Loucy (cell line): Measurements from ENCODE around the gene HS1BP3.

Experiments
- CTCF ChIP-seq: fragments of 200-600 bp; sonication (generic); conservative IDR thresholded peaks from 2 replicates; pipeline ENCODE4 v1.5.1; 2014; ENCODE audit warnings: mild to moderate bottlenecking, antibody characterized with exemption, low read length
- EZH2phosphoT487 ChIP-seq: fragments of 200-600 bp; IDR thresholded peaks from 2 replicates; pipeline ENCODE4 v1.6.1; 2018; ENCODE audit warnings: antibody characterized with exemption, mild to moderate bottlenecking, moderate library complexity, borderline replicate concordance

- TF ChIP-seq CTCF = no peak
- TF ChIP-seq EZH2phosphoT487 = no peak
Measured at GRCh38 chr2:20599001-20599600, 51.8 kb downstream of the HS1BP3 start.
